ENCODE data around the gene MTCL1.

Gene MTCL1

GRCh38 chr18:8707556-8708300, 2.4 kb downstream of the MTCL1 start:
- Histone ChIP-seq H3K79me2 (ENCODE audit: insufficient read depth, low read length) (peaks cover 34% of the 10 kb centered on the region; the same call in 1 of the 2 replicates), H4K20me1 (ENCODE audit: insufficient read depth, low read length, poor library complexity, severe bottlenecking) (peaks cover 16% of the 10 kb centered on the region), H3K27me3 (ENCODE audit: insufficient read depth, low read length, poor library complexity, severe bottlenecking) (no peaks in the 10 kb centered on the region), H2AFZ (ENCODE audit: low read length) (no peak overlapping the region), H3F3A (ENCODE audit: low read depth) (no peaks in the 10 kb centered on the region; the same call in none of the 2 replicates), H3K4me1 (ENCODE audit: insufficient read depth, low read length, poor library complexity, severe bottlenecking) (peaks cover 33% of the 10 kb centered on the region), H3K9me2 (replicated peaks; ENCODE audit: low read depth, low read length) (no peaks in the 10 kb centered on the region), H3K9me3 (ENCODE audit: insufficient read depth, low read depth, low read length) (no peaks in the 10 kb centered on the region), H3K4me3 (ENCODE audit: low read length, poor library complexity, severe bottlenecking) (peak overlapping the region; percentile 45), H3K4me2 (ENCODE audit: low read depth, low read length, poor library complexity, severe bottlenecking) (peak overlapping the region; percentile 27), H3K9ac (ENCODE audit: low read depth, low read length, poor library complexity, severe bottlenecking) (no peak overlapping the region), H3K36me3 (ENCODE audit: insufficient read depth, low read length) (no peaks in the 10 kb centered on the region)
- TF ChIP-seq, protein P1, sequence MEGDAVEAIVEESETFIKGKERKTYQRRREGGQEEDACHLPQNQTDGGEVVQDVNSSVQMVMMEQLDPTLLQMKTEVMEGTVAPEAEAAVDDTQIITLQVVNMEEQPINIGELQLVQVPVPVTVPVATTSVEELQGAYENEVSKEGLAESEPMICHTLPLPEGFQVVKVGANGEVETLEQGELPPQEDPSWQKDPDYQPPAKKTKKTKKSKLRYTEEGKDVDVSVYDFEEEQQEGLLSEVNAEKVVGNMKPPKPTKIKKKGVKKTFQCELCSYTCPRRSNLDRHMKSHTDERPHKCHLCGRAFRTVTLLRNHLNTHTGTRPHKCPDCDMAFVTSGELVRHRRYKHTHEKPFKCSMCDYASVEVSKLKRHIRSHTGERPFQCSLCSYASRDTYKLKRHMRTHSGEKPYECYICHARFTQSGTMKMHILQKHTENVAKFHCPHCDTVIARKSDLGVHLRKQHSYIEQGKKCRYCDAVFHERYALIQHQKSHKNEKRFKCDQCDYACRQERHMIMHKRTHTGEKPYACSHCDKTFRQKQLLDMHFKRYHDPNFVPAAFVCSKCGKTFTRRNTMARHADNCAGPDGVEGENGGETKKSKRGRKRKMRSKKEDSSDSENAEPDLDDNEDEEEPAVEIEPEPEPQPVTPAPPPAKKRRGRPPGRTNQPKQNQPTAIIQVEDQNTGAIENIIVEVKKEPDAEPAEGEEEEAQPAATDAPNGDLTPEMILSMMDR (conservative IDR thresholded peaks at IDR 0.05; ENCODE audit: low read length) = no peak
- TF ChIP-seq EZH2phosphoT487 (IDR thresholded peaks at IDR 0.05; ENCODE audit: borderline replicate concordance) = no peak

DNA sequence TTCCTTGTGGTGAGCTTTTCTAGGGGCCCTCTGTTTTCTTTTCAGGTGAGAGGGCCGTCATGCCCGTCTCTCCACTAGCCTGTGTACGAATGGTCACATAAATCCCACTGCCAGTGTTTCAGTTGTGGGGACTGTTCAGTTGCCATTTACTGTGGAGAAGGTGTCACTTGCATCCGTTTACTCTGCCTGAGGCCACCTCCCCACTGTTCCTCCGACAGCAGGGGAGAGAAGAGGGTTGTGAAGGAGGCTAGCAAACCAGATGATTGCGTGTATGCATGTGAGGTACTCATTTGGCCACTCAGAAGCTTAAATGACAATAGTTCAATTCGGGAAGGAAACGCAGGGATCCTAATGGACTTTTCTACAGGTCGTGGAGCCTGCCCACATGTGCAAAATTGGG, 3.3 kb downstream of the MTCL1 start:
- no peaks in the 10 kb centered on the region for H3K9me2 ChIP-seq (replicated peaks; ENCODE audit: low read depth, low read length)
- TF ChIP-seq, protein P1 (conservative IDR thresholded peaks at IDR 0.05; ENCODE audit: low read length) = no peak
- no peak for TF ChIP-seq EZH2phosphoT487 (IDR thresholded peaks at IDR 0.05; ENCODE audit: borderline replicate concordance)
- peaks cover 33% of the 10 kb centered on the region for H3K4me1 ChIP-seq (ENCODE audit: insufficient read depth, low read length, poor library complexity, severe bottlenecking)
- H3K36me3 ChIP-seq (ENCODE audit: insufficient read depth, low read length) = no peaks in the 10 kb centered on the region
- peaks cover 35% of the 10 kb centered on the region; the same call in 1 of the 2 replicates for H3K79me2 ChIP-seq (ENCODE audit: insufficient read depth, low read length)
- H3K4me2 ChIP-seq (ENCODE audit: low read depth, low read length, poor library complexity, severe bottlenecking) = peak overlapping the region; percentile 27
- H2AFZ ChIP-seq (ENCODE audit: low read length) = no peak overlapping the region
- no peaks in the 10 kb centered on the region; the same call in none of the 2 replicates for H3F3A ChIP-seq (ENCODE audit: low read depth)
- no peaks in the 10 kb centered on the region for H3K9me3 ChIP-seq (ENCODE audit: insufficient read depth, low read depth, low read length)
- no peaks in the 10 kb centered on the region for H3K27me3 ChIP-seq (ENCODE audit: insufficient read depth, low read length, poor library complexity, severe bottlenecking)
- H3K9ac ChIP-seq (ENCODE audit: low read depth, low read length, poor library complexity, severe bottlenecking) = no peak overlapping the region
- H3K4me3 ChIP-seq (ENCODE audit: low read length, poor library complexity, severe bottlenecking) = peak overlapping the region; percentile 45
- peaks cover 16% of the 10 kb centered on the region for H4K20me1 ChIP-seq (ENCODE audit: insufficient read depth, low read length, poor library complexity, severe bottlenecking)

DNA sequence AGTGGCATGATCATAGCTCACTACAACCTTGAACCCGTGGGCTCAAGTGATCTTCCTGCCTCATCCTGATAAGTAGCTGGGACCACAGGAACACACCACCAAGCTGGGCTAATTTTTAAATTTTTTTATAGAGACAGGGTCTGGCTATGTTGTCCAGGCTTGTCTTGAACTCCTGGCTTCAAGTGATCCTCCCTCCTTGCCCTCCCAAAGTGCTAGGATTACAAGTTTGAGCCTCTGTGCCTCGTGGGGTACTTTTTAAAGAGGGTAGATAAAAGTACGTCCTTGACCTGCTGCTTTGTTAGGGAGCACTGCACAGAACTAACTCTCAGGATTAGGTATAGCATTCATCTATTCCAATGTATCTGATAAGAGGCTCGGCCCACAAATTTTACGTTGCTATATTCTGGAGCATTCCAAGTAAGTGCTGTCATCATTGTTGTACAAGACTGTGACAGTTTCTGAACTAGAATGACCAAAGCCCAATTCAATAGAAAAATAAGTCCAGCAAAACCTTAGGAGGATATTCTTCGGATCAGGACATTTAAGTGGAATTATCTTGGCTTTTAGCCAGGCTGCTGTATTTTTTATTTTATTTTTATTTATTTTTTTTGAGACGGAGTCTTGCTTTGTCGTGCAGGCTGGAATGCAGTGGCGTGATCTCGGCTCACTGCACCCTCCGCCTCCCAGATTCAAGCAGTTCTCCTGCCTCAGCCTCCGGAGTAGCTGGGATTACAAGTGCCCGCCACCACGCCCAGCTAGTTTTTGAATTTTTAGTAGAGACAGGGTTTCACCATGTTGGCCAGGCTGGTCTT, 4.1 kb downstream of the MTCL1 start:
- Histone ChIP-seq H3K4me2 (ENCODE audit: low read depth, low read length, poor library complexity, severe bottlenecking) (peak overlapping the region; percentile 27), H3K9me2 (replicated peaks; ENCODE audit: low read depth, low read length) (no peaks in the 10 kb centered on the region), H2AFZ (ENCODE audit: low read length) (no peak overlapping the region), H3K9me3 (ENCODE audit: insufficient read depth, low read depth, low read length) (no peaks in the 10 kb centered on the region), H3K27me3 (ENCODE audit: insufficient read depth, low read length, poor library complexity, severe bottlenecking) (no peaks in the 10 kb centered on the region), H4K20me1 (ENCODE audit: insufficient read depth, low read length, poor library complexity, severe bottlenecking) (peaks cover 16% of the 10 kb centered on the region), H3F3A (ENCODE audit: low read depth) (no peaks in the 10 kb centered on the region; the same call in none of the 2 replicates), H3K79me2 (ENCODE audit: insufficient read depth, low read length) (peaks cover 42% of the 10 kb centered on the region; the same call in 1 of the 2 replicates), H3K4me1 (ENCODE audit: insufficient read depth, low read length, poor library complexity, severe bottlenecking) (peaks cover 28% of the 10 kb centered on the region), H3K4me3 (ENCODE audit: low read length, poor library complexity, severe bottlenecking) (peak overlapping the region; percentile 20), H3K9ac (ENCODE audit: low read depth, low read length, poor library complexity, severe bottlenecking) (no peak overlapping the region), H3K36me3 (ENCODE audit: insufficient read depth, low read length) (no peaks in the 10 kb centered on the region)
- no peak for TF ChIP-seq EZH2phosphoT487 (IDR thresholded peaks at IDR 0.05; ENCODE audit: borderline replicate concordance)
- TF ChIP-seq, protein P1 (conservative IDR thresholded peaks at IDR 0.05; ENCODE audit: low read length) = no peak

All from Loucy (cell line).